ENCODE results near the gene SLC24A2. TPM values are rescaled to one million over a fixed set of nuclear protein-coding genes. Genes with fewer than 3 reads are reported as not detected.

SLC24A2 gene
- total RNA-seq, 4 donors from 2014 or later: not detected

DNA sequence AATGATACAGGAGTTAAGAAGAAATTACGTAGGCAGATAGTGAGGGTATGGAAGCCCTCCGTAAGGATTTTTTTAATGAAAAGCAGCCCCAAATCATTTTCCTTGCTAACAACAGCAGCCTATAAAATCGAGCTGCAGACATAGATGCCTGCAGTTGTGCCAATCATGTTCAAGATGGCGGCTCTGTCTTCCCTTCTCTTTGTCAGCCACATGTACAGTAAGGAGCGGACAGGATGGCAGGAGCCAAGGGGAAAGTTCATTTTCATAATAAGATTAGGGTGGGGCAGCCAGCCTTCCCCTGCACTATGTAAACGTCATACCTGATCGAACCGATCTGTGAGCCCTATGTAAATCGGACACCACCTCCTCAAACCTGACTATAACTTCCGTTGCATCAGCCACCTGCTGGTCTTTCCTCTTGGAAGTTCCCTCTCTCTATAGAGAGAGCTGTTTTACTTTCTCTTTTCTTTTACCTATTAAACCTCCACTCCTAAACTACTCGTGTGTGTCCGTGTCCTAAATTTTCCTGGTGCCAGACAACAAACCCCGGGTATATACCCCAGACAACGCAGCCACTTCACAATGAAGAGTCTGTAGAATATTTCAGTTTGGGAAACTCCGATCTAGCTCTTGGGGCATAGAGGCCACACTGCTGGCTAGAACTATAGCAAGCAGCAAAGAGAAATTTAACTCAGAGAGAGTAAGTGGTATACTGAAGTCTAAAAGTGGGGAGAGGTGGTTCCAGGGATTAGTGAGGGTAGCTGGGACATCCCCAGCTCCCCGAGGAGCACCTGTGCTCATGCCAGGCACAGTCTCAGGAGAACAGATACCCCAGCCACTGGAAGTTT is 20.8 kb upstream of the SLC24A2 start:
- intact Hi-C loops (cut with DNase I; ENCODE audit: low total_unique reads): no loop called here
- no peak for DNase-seq (ENCODE audit: low spot score in 2 of 2)
- no peak overlapping the region for H3K4me3 ChIP-seq (ENCODE audit: low read depth, poor library complexity, severe bottlenecking)
- WGBS, 2 donors: 87 to 91% methylated on average over 16 of the region's 16 CpGs
- TF ChIP-seq CTCF (IDR thresholded peaks at IDR 0.05) (no peak), POLR2A (IDR thresholded peaks at IDR 0.05) (no peak)

GRCh38 chr9:19807182-19807892 is 18.5 kb upstream of the SLC24A2 start:
- DNase-seq (ENCODE audit: low spot score in 2 of 2): no peak
- TF ChIP-seq POLR2A (IDR thresholded peaks at IDR 0.05) (no peak), CTCF (IDR thresholded peaks at IDR 0.05) (no peak)
- intact Hi-C loops (cut with DNase I; ENCODE audit: low total_unique reads): no loop called here
- no peak overlapping the region for H3K4me3 ChIP-seq (ENCODE audit: low read depth, poor library complexity, severe bottlenecking)
- 30 to 44% methylated on average over 4 of the region's 4 CpGs for WGBS, 2 donors

GRCh38 chr9:19804431-19804830 is 15.6 kb upstream of the SLC24A2 start:
- DNase-seq (ENCODE audit: low spot score in 2 of 2): no peak
- no peak for TF ChIP-seq CTCF (IDR thresholded peaks at IDR 0.05)
- no peak for TF ChIP-seq POLR2A (IDR thresholded peaks at IDR 0.05)
- intact Hi-C loops (cut with DNase I; ENCODE audit: low total_unique reads): no loop called here
- no peak overlapping the region for H3K4me3 ChIP-seq (ENCODE audit: low read depth, poor library complexity, severe bottlenecking)
- 11 to 24% methylated on average over 1 of the region's 1 CpG for WGBS, 2 donors

GRCh38 chr9:19800884-19801283 is 12.0 kb upstream of the SLC24A2 start:
- no peak for DNase-seq (ENCODE audit: low spot score in 2 of 2)
- WGBS, 2 donors: 87 to 93% methylated on average over 6 of the region's 6 CpGs
- no peak for TF ChIP-seq CTCF (IDR thresholded peaks at IDR 0.05)
- no peak for TF ChIP-seq POLR2A (IDR thresholded peaks at IDR 0.05)
- no peak overlapping the region for H3K4me3 ChIP-seq (ENCODE audit: low read depth, poor library complexity, severe bottlenecking)
- intact Hi-C loops (cut with DNase I; ENCODE audit: low total_unique reads): no loop called here

DNA sequence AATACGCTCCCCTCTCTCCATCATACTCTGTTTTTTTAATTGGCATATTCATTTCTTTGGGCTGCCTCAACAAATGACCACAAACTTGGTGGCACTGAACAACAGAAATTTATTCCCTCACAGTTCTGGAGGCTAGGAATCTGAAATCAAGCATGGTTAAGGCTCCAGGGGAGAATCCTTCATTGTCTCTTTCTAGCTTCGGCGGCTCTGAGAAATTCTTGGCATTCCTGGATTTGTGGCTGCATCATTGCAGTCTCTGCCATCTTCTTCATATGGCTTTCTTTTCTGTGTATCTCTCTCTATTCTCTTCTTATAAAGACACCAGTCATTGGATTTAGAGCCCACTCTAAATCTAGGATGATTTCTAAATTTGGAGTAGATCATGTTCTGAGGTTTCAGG is 10.9 kb upstream of the SLC24A2 start:
- WGBS, 2 donors: 37 to 40% methylated on average over 3 of the region's 3 CpGs
- DNase-seq (ENCODE audit: low spot score in 2 of 2): no peak
- H3K4me3 ChIP-seq (ENCODE audit: low read depth, poor library complexity, severe bottlenecking): no peak overlapping the region
- intact Hi-C loops (cut with DNase I; ENCODE audit: low total_unique reads): no loop called here
- TF ChIP-seq CTCF (IDR thresholded peaks at IDR 0.05) (no peak), POLR2A (IDR thresholded peaks at IDR 0.05) (no peak)

Measured in lower leg skin (tissue), 4 donors.